HCT116 (cell line): ENCODE data around the gene FCN1. TPM values are rescaled to one million over a fixed set of nuclear protein-coding genes. Genes with fewer than 3 reads are reported as not detected.

ENCODE experiments used
- ATAC-seq: fragments of 200-7000 bp; cut with Tn5 transposase; 2 replicates; pipeline ENCODE4 v1.9.1; 2020; ENCODE audit warnings: mild to moderate bottlenecking, moderate library complexity
- BruUV-seq: library from RNA; stranded (reverse); fragments of 400-500 nt; replicated peaks from 2 replicates; lab custom pipeline; 2021; lab: Mats Ljungman, UMichigan
- CTCF ChIA-PET: fragments of 300-600 bp; sonication (Branson Sonifier 250); formaldehyde crosslinking; loops from one replicate; lab custom pipeline; 2021; ENCODE audit warnings: antibody characterized with exemption; lab: Charles Lee
- POLR2A ChIA-PET: fragments of 300-600, 350-600 bp; sonication (Branson Sonifier 250); formaldehyde crosslinking; loops from one replicate; lab custom pipeline; 2021; ENCODE audit warnings: antibody characterized with exemption; lab: Charles Lee
- RAD21 ChIA-PET, 2 experiments: fragments of 300-600 bp; sonication (Branson Sonifier 250); formaldehyde crosslinking; loops; one replicate each; lab custom pipeline; 2023; ENCODE audit warnings: low total read pairs in 2 of 2; ENCODE audit not compliant: uncharacterized antibody in 2 of 2, unreplicated experiment in 2 of 2, low non-redundant PET in 1 of 2; lab: Charles Lee
- DNase-seq: peaks from one replicate; pipeline ENCODE4 v3.0.0-alpha.2; 2010; ENCODE audit warnings: low read depth, low spot score
- H2AFZ ChIP-seq: fragments of 200-600 bp; shearing (Covaris generic), sonication (generic); 2 replicates; pipeline ENCODE4 v1.6.1; 2017; ENCODE audit warnings: low read depth, mixed run types, mixed read lengths, antibody characterized with exemption, low read length; ENCODE audit not compliant: poor library complexity, severe bottlenecking
- H3K27ac ChIP-seq: 2 replicates; pipeline ENCODE4 v1.5.1; 2012; ENCODE audit warnings: low read depth, low read length
- H3K27me3 ChIP-seq: fragments of 200-600 bp; sonication (generic); 2 replicates; pipeline ENCODE4 v1.6.1; 2016; ENCODE audit warnings: mixed run types, low read length, mixed read lengths; ENCODE audit not compliant: insufficient read depth
- H3K36me3 ChIP-seq, 2 experiments: fragments of 200-500 bp in 1 of 2; fragments of 200-600 bp in 1 of 2; sonication (Bioruptor generic) in 1 of 2; sonication (generic) in 1 of 2; 2 replicates each; pipeline versions ENCODE4 v1.5.1 to v1.6.1; 2014 to 2016; ENCODE audit warnings: low read length in 2 of 2, inconsistent platforms in 1 of 2, mixed read lengths in 1 of 2, mixed run types in 1 of 2; ENCODE audit not compliant: insufficient read depth in 2 of 2, control insufficient read depth in 1 of 2
- H3K4me1 ChIP-seq, 2 experiments: fragments of 200-600 bp in 1 of 2; sonication (generic) in 1 of 2; 2 replicates each; pipeline versions ENCODE4 v1.5.1 to v1.6.1; 2012 to 2017; ENCODE audit warnings: low read length in 2 of 2, inconsistent platforms in 1 of 2, mild to moderate bottlenecking in 1 of 2, mixed read lengths in 1 of 2, mixed run types in 1 of 2, moderate library complexity in 1 of 2; ENCODE audit not compliant: insufficient read depth in 2 of 2, control insufficient read depth in 1 of 2
- H3K4me2 ChIP-seq: fragments of 200-600 bp; sonication (generic); 2 replicates; pipeline ENCODE4 v1.6.1; 2017; ENCODE audit warnings: mixed run types, low read length, mixed read lengths
- H3K4me3 ChIP-seq, 2 experiments: fragments of 200-600 bp in 1 of 2; sonication (generic) in 1 of 2; replicated peaks in 1 of 2; 2 replicates each; pipeline ENCODE4 v1.5.1; 2011 to 2016; ENCODE audit warnings: low read length in 2 of 2, control low read depth in 1 of 2, low read depth in 1 of 2, mild to moderate bottlenecking in 1 of 2, mixed read lengths in 1 of 2, mixed run types in 1 of 2
- H3K79me2 ChIP-seq: fragments of 200-600 bp; sonication (generic); 2 replicates; pipeline ENCODE4 v1.6.1; 2017; ENCODE audit warnings: mild to moderate bottlenecking, mixed run types, low read length, moderate library complexity, mixed read lengths; ENCODE audit not compliant: insufficient read depth
- H3K9ac ChIP-seq: fragments of 200-600 bp; sonication (generic); 2 replicates; pipeline ENCODE4 v1.6.1; 2016; ENCODE audit warnings: low read length, mixed read lengths
- H3K9me2 ChIP-seq: fragments of 200-600 bp; sonication (generic), shearing (Covaris generic); 2 replicates; pipeline ENCODE4 v1.6.1; 2017; ENCODE audit warnings: mixed run types, mild to moderate bottlenecking, moderate library complexity; ENCODE audit not compliant: insufficient read depth
- H3K9me3 ChIP-seq, 2 experiments: fragments of 200-500 bp in 1 of 2; fragments of 200-600 bp in 1 of 2; sonication (Bioruptor generic) in 1 of 2; sonication (generic) in 1 of 2; 2 replicates each; pipeline ENCODE4 v1.6.1; 2014 to 2017; ENCODE audit warnings: low read length in 2 of 2, mixed read lengths in 2 of 2, inconsistent platforms in 1 of 2, low read depth in 1 of 2, mild to moderate bottlenecking in 1 of 2, mixed run types in 1 of 2, moderate library complexity in 1 of 2; ENCODE audit not compliant: control insufficient read depth in 1 of 2, insufficient read depth in 1 of 2
- H4K20me1 ChIP-seq: fragments of 200-600 bp; sonication (generic), shearing (Covaris generic); 2 replicates; pipeline ENCODE4 v1.6.1; 2017; ENCODE audit warnings: mixed run types, mild to moderate bottlenecking, moderate library complexity; ENCODE audit not compliant: insufficient read depth
- CBX3 ChIP-seq: IDR thresholded peaks from 2 replicates; pipeline ENCODE4 v1.6.1; 2012; ENCODE audit warnings: low read depth
- CEBPB ChIP-seq: IDR thresholded peaks from 2 replicates; pipeline ENCODE4 v1.6.1; 2012; ENCODE audit warnings: low read depth
- EGR1 ChIP-seq: IDR thresholded peaks from 2 replicates; pipeline ENCODE4 v1.6.1; 2012; ENCODE audit warnings: low read depth
- JUND ChIP-seq: IDR thresholded peaks from 2 replicates; pipeline ENCODE4 v1.6.1; 2012
- POLR2A ChIP-seq: IDR thresholded peaks from 2 replicates; pipeline ENCODE4 v1.7.0; 2011; ENCODE audit warnings: borderline replicate concordance; ENCODE audit not compliant: insufficient read depth, insufficient read length; ENCODE audit errors: extremely low read depth
- RAD21 ChIP-seq: IDR thresholded peaks from 2 replicates; pipeline ENCODE4 v1.6.1; 2012; ENCODE audit warnings: low read depth, mild to moderate bottlenecking
- ZNF274 ChIP-seq: fragments of 200-500 bp; sonication (Bioruptor generic); IDR thresholded peaks from 2 replicates; pipeline ENCODE4 v1.6.1; 2014; ENCODE audit warnings: mild to moderate bottlenecking, low read depth, low read length, inconsistent platforms
- intact Hi-C: fragments of 100-400 bp; cut with micrococcal nuclease; formaldehyde crosslinking; loops from 2 replicates; pipeline ENCODE4 v1.10.0; 2022
- total RNA-seq: library from RNA; stranded (reverse); gene quantifications from one replicate; pipeline ENCODE4 v1.2.1, GENCODE V29; 2021; ENCODE audit not compliant: unreplicated experiment
- TF ChIP-seq, protein P1 (sequence below): IDR thresholded peaks from 2 replicates; pipeline ENCODE4 v1.6.1; 2011; ENCODE audit warnings: mild to moderate bottlenecking, low read length, moderate library complexity; ENCODE audit not compliant: insufficient replicate concordance; ENCODE audit errors: extremely low read depth

FCN1 gene
- total RNA-seq, 1 experiment from 2014 or later, result not detected

DNA sequence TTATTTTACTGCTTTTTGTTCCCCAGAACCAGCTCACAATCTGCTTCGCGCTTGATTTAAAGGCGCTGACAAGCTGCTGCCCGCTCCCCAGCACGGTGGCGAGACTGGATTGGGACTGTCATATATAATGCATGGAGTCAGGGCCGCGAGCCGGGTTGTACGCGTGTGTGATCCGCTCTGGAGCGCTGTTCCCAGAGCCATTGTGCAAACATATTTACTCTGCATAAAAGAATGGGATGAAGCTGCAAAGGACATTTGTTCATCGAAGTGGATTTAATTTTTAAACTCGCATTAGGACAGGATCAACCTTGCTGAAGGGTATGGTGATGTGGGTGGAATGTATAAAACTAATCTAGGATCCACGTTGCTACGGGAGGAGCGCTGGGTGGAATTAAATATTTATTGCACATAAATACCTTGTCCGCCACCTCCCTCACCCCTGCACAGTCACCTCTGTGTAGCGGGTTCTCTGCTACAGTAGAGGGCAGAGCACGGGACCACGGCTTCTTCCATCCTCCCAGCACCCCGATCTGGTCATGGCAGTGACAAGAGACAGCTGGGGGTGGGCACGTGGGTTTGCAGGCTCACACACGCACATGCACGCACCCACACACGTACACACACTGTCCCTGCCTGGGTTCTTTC, 18.1 kb upstream of the FCN1 start:
- Histone ChIP-seq H3K9me3 (no peaks in the 10 kb centered on the region), H3K9ac (no peak overlapping the region), H3K79me2 (no peaks in the 10 kb centered on the region), H3K4me2 (no peak overlapping the region), H3K36me3 (no peaks in the 10 kb centered on the region), H3K27ac (no peak overlapping the region), H3K27me3 (peaks cover 3% of the 10 kb centered on the region; the same call in 1 of the 2 replicates), H3K4me1 (no peaks in the 10 kb centered on the region), H2AFZ (no peak overlapping the region), H3K4me3 (no peak overlapping the region), H3K9me2 (no peaks in the 10 kb centered on the region), H4K20me1 (no peaks in the 10 kb centered on the region)
- CTCF ChIA-PET, result no interaction called here
- no peak for TF ChIP-seq ZNF274
- TF ChIP-seq CBX3, result no peak
- no peak for TF ChIP-seq CEBPB
- TF ChIP-seq EGR1, result no peak
- TF ChIP-seq, protein P1, sequence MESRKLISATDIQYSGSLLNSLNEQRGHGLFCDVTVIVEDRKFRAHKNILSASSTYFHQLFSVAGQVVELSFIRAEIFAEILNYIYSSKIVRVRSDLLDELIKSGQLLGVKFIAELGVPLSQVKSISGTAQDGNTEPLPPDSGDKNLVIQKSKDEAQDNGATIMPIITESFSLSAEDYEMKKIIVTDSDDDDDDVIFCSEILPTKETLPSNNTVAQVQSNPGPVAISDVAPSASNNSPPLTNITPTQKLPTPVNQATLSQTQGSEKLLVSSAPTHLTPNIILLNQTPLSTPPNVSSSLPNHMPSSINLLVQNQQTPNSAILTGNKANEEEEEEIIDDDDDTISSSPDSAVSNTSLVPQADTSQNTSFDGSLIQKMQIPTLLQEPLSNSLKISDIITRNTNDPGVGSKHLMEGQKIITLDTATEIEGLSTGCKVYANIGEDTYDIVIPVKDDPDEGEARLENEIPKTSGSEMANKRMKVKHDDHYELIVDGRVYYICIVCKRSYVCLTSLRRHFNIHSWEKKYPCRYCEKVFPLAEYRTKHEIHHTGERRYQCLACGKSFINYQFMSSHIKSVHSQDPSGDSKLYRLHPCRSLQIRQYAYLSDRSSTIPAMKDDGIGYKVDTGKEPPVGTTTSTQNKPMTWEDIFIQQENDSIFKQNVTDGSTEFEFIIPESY, result no peak
- TF ChIP-seq POLR2A, result no peak
- no peak for TF ChIP-seq RAD21
- no peak for TF ChIP-seq JUND
- no peak for DNase-seq
- intact Hi-C loops, result no loop called here
- no TSS peak for BruUV-seq
- POLR2A ChIA-PET, result no interaction called here
- ATAC-seq, result no peak
- RAD21 ChIA-PET, result no interaction called here
